IMR-90 (cell line): Measurements from ENCODE around the gene FATE1. TPM values are rescaled to one million over a fixed set of nuclear protein-coding genes. Genes with fewer than 3 reads are reported as not detected.

Source experiments
- ATAC-seq: fragments of 200-7000 bp; cut with Tn5 transposase; 2 replicates; pipeline ENCODE4 v1.9.1; 2020; ENCODE audit warnings: low read depth, mild to moderate bottlenecking, moderate library complexity
- BruUV-seq: library from RNA; stranded (reverse); fragments of 400-500 nt; replicated peaks from 2 replicates; lab custom pipeline; 2021; lab: Mats Ljungman, UMichigan
- CTCF ChIA-PET: fragments of 300-600 bp; formaldehyde crosslinking; extraction: SDS; loops from one replicate; lab custom pipeline; 2021; ENCODE audit warnings: antibody characterized with exemption; lab: Yijun Ruan, JAX
- POLR2A ChIA-PET: fragments of 300-600 bp; sonication (Branson Sonifier 250); formaldehyde crosslinking; loops from one replicate; lab custom pipeline; 2022; ENCODE audit warnings: antibody characterized with exemption; ENCODE audit not compliant: unreplicated experiment; lab: Charles Lee
- DNase-seq: peaks from one replicate; pipeline ENCODE4 v3.0.0; 2013
- H2AFZ ChIP-seq: replicated peaks from 2 replicates; pipeline ENCODE3; 2013; ENCODE audit warnings: low read length, mild to moderate bottlenecking; ENCODE audit not compliant: poor library complexity
- H2AK5ac ChIP-seq: 2 replicates; pipeline ENCODE4 v1.6.1; 2013; ENCODE audit warnings: low read depth, low read length, inconsistent platforms
- H2AK9ac ChIP-seq: replicated peaks from 2 replicates; pipeline ENCODE3; 2013; ENCODE audit warnings: mild to moderate bottlenecking, low read depth, low read length, moderate library complexity; ENCODE audit not compliant: poor library complexity
- H2BK120ac ChIP-seq: 2 replicates; pipeline ENCODE4 v1.6.1; 2013; ENCODE audit warnings: low read depth, low read length, inconsistent platforms
- H2BK15ac ChIP-seq: 3 replicates; pipeline ENCODE4 v1.6.1; 2013; ENCODE audit warnings: low read depth, low read length, inconsistent platforms
- H2BK20ac ChIP-seq: 2 replicates; pipeline ENCODE4 v1.6.1; 2013; ENCODE audit warnings: low read depth, mild to moderate bottlenecking, inconsistent platforms, low read length, moderate library complexity
- H2BK5ac ChIP-seq: 2 replicates; pipeline ENCODE4 v1.6.1; 2013; ENCODE audit warnings: mild to moderate bottlenecking, low read depth, low read length, inconsistent platforms; ENCODE audit not compliant: poor library complexity, severe bottlenecking
- H3K14ac ChIP-seq: replicated peaks from 2 replicates; pipeline ENCODE4 v1.6.1; 2013; ENCODE audit warnings: low read depth, low read length, inconsistent platforms
- H3K18ac ChIP-seq: 2 replicates; pipeline ENCODE4 v1.6.1; 2013; ENCODE audit warnings: low read depth, low read length, control low read depth
- H3K23ac ChIP-seq: 2 replicates; pipeline ENCODE4 v1.6.1; 2013; ENCODE audit warnings: low read depth, low read length, inconsistent platforms
- H3K27ac ChIP-seq: 2 replicates; pipeline ENCODE4 v1.5.1; 2013; ENCODE audit warnings: mild to moderate bottlenecking, control low read depth, low read length; ENCODE audit not compliant: insufficient read depth
- H3K27me3 ChIP-seq: 2 replicates; pipeline ENCODE4 v1.6.1; 2013; ENCODE audit warnings: low read length; ENCODE audit not compliant: control insufficient read depth, insufficient read depth
- H3K36me3 ChIP-seq: 2 replicates; pipeline ENCODE4 v1.6.1; 2013; ENCODE audit warnings: low read length, mixed read lengths; ENCODE audit not compliant: control insufficient read depth, insufficient read depth
- H3K4ac ChIP-seq: 2 replicates; pipeline ENCODE4 v1.6.1; 2013; ENCODE audit warnings: low read depth, low read length, inconsistent platforms
- H3K4me1 ChIP-seq: 2 replicates; pipeline ENCODE4 v1.6.1; 2013; ENCODE audit warnings: low read length, mixed read lengths; ENCODE audit not compliant: control insufficient read depth, insufficient read depth
- H3K4me2 ChIP-seq: 2 replicates; pipeline ENCODE4 v1.6.1; 2013; ENCODE audit warnings: low read depth, mild to moderate bottlenecking, control low read depth, low read length, moderate library complexity
- H3K4me3 ChIP-seq: 2 replicates; pipeline ENCODE4 v1.5.1; 2013; ENCODE audit warnings: low read depth, mild to moderate bottlenecking, control low read depth, low read length, moderate library complexity; ENCODE audit not compliant: insufficient read depth
- H3K56ac ChIP-seq: 2 replicates; pipeline ENCODE4 v1.6.1; 2013; ENCODE audit warnings: low read length, inconsistent platforms; ENCODE audit not compliant: insufficient read depth; ENCODE audit errors: extremely low read depth
- H3K79me1 ChIP-seq, 2 experiments: 2 replicates each; pipeline ENCODE4 v1.6.1; 2013; ENCODE audit warnings: low read length in 2 of 2, inconsistent platforms in 1 of 2, low read depth in 1 of 2
- H3K9ac ChIP-seq: 2 replicates; pipeline ENCODE4 v1.6.1; 2013; ENCODE audit warnings: low read depth, low read length, control low read depth
- H3K9me1 ChIP-seq: 2 replicates; pipeline ENCODE4 v1.6.1; 2013; ENCODE audit warnings: low read length, inconsistent platforms; ENCODE audit not compliant: insufficient read depth
- H3K9me3 ChIP-seq: 2 replicates; pipeline ENCODE4 v1.6.1; 2013; ENCODE audit warnings: low read length; ENCODE audit not compliant: control insufficient read depth, insufficient read depth
- H4K20me1 ChIP-seq: 2 replicates; pipeline ENCODE4 v1.6.1; 2013; ENCODE audit warnings: low read length, inconsistent platforms; ENCODE audit not compliant: insufficient read depth
- H4K5ac ChIP-seq: 2 replicates; pipeline ENCODE4 v1.6.1; 2013; ENCODE audit warnings: mild to moderate bottlenecking, low read depth, low read length, control low read depth
- H4K8ac ChIP-seq, 2 experiments: 2 replicates each; pipeline ENCODE4 v1.6.1; 2013; ENCODE audit warnings: low read depth in 2 of 2, low read length in 2 of 2, control low read depth in 1 of 2, inconsistent platforms in 1 of 2
- H4K91ac ChIP-seq: 2 replicates; pipeline ENCODE4 v1.6.1; 2013; ENCODE audit warnings: low read depth, low read length, inconsistent platforms; ENCODE audit not compliant: insufficient read depth
- CEBPB ChIP-seq: IDR thresholded peaks from 2 replicates; pipeline ENCODE4 v1.6.1; 2012; ENCODE audit warnings: low read depth, low read length, improper control_type of control experiment
- CTCF ChIP-seq: conservative IDR thresholded peaks from 2 replicates; pipeline ENCODE4 v1.5.1; 2012; ENCODE audit warnings: mild to moderate bottlenecking, low read depth, low read length, improper control_type of control experiment
- FOS ChIP-seq: fragments of 150-350 bp; IDR thresholded peaks from 2 replicates; pipeline ENCODE4 v1.6.1; 2016; ENCODE audit warnings: low read depth, low read length
- RFX5 ChIP-seq: IDR thresholded peaks from 2 replicates; pipeline ENCODE4 v1.8.0; 2012; ENCODE audit warnings: low read depth, mild to moderate bottlenecking, low read length, moderate library complexity
- SMC3 ChIP-seq: fragments of 150-350 bp; IDR thresholded peaks from 2 replicates; pipeline ENCODE4 v1.6.1; 2016; ENCODE audit warnings: low read depth, mild to moderate bottlenecking, antibody characterized with exemption, low read length, moderate library complexity
- WGBS, 2 experiments: methylation state at CpG; one replicate each; pipeline versions ENCODE4 v1.1.5 to v1.1.7; 2013; ENCODE audit warnings: missing lambda C conversion rate in 2 of 2; ENCODE audit not compliant: insufficient read length in 1 of 2; ENCODE audit errors: extremely low coverage in 2 of 2; 5-methylcytosine and 5-hydroxymethylcytosine counted together
- dilution Hi-C: fragments of 300-500 bp; cut with HindIII; formaldehyde crosslinking; loops from one replicate; pipeline ENCODE4 v1.14.3; 2018; ENCODE audit warnings: low sequenced_read_pairs; ENCODE audit not compliant: unreplicated experiment
- in situ Hi-C: fragments of 300-500 bp; cut with MboI; formaldehyde crosslinking; loops from 3 replicates; pipeline ENCODE4 v1.14.3; 2019; ENCODE audit warnings: low sequenced_read_pairs, inconsistent platforms, mixed read lengths
- intact Hi-C: fragments of 100-400 bp; cut with micrococcal nuclease; formaldehyde crosslinking; loops from 2 replicates; pipeline ENCODE4 v1.10.0; 2022
- polyA plus RNA-seq, 3 experiments: library from polyadenylated mRNA; depleted of rRNA; stranded (reverse); fragments of >200 nt; gene quantifications; 2 replicates each; pipeline ENCODE4 v1.2.3, GENCODE V29; 2012; ENCODE audit warnings: low replicate concordance in 1 of 3
- total RNA-seq: library from RNA; depleted of rRNA; stranded (reverse); fragments of >200 nt; gene quantifications from 2 replicates; pipeline ENCODE4 v1.2.3, GENCODE V29; 2012

Gene FATE1
- total and polyA plus RNA-seq, 2 of the 4 experiments (the other 2 are of a cell fraction), result not detected

GRCh38 chrX:151762802-151763201 lies 47.0 kb downstream of the FATE1 start:
- Histone ChIP-seq H2BK20ac (no peak overlapping the region), H3K36me3 (no peaks in the 10 kb centered on the region), H4K8ac (no peak overlapping the region), H3K4me2 (no peak overlapping the region), H2AK9ac (no peak overlapping the region), H4K5ac (no peak overlapping the region), H3K79me1 (no peaks in the 10 kb centered on the region), H2BK5ac (no peak overlapping the region), H4K20me1 (no peaks in the 10 kb centered on the region), H3K4me3 (no peak overlapping the region), H3K27me3 (no peaks in the 10 kb centered on the region), H3K4ac (no peak overlapping the region), H3K18ac (no peak overlapping the region), H3K23ac (no peak overlapping the region), H3K56ac (no peak overlapping the region), H4K91ac (no peak overlapping the region), H3K4me1 (no peaks in the 10 kb centered on the region), H3K9ac (no peak overlapping the region), H2BK15ac (no peak overlapping the region), H2AFZ (no peak overlapping the region), H3K9me1 (no peaks in the 10 kb centered on the region), H2AK5ac (no peak overlapping the region), H3K9me3 (peaks cover 2% of the 10 kb centered on the region; the same call in 1 of the 2 replicates), H3K14ac (no peak overlapping the region), H2BK120ac (no peak overlapping the region), H3K27ac (no peak overlapping the region)
- DNase-seq (no peak), ATAC-seq (no peak)
- no TSS peak for BruUV-seq
- dilution Hi-C loops, result no loop called here
- 17% methylated on average over 2 of the region's 2 CpGs; no CpG with 5 or more reads in 1 of the 2 experiments for WGBS, 2 experiments
- in situ Hi-C loops, result loop anchor here (25.0 kb wide), 1 partner anchor 874 kb away; the partner anchor contains the start of gene GABRQ
- TF ChIP-seq CTCF (no peak), CEBPB (no peak), FOS (no peak), RFX5 (no peak), SMC3 (no peak)
- intact Hi-C loops, result no loop called here
- CTCF ChIA-PET, result no interaction called here
- POLR2A ChIA-PET, result no interaction called here
